PC-9 (cell line): ENCODE data around the gene RPS24. TPM values are rescaled to one million over a fixed set of nuclear protein-coding genes. Genes with fewer than 3 reads are reported as not detected.

Experiments
- Bru-seq: library from RNA; stranded (reverse); fragments of 400-500 nt; gene quantifications from one replicate; lab custom pipeline; 2021; lab: Mats Ljungman, UMichigan
- BruChase-seq, 2 experiments: library from RNA; stranded (reverse); fragments of 400-500 nt; gene quantifications; one replicate each; lab custom pipeline; 2021; lab: Mats Ljungman, UMichigan
- BruUV-seq: library from RNA; stranded (reverse); fragments of 400-500 nt; replicated peaks from 2 replicates; lab custom pipeline; 2021; lab: Mats Ljungman, UMichigan
- CTCF ChIA-PET: fragments of 300-600 bp; sonication (Branson Sonifier 250); formaldehyde crosslinking; loops from one replicate; lab custom pipeline; 2022; ENCODE audit warnings: antibody characterized with exemption; lab: Charles Lee
- POLR2A ChIA-PET: fragments of 300-600 bp; sonication (Branson Sonifier 250); formaldehyde crosslinking; loops from one replicate; lab custom pipeline; 2022; ENCODE audit warnings: antibody characterized with exemption; ENCODE audit not compliant: unreplicated experiment; lab: Charles Lee
- DNase-seq, 2 experiments: peaks; one replicate each; pipeline versions ENCODE4 v3.0.0 to v3.0.0-alpha.2; 2015 to 2022; ENCODE audit warnings: mixed read lengths in 1 of 2
- H2AFZ ChIP-seq: fragments of 200-600 bp; sonication (generic); 2 replicates; pipeline ENCODE4 v1.8.1; 2017; ENCODE audit warnings: antibody characterized with exemption
- H3F3A ChIP-seq: fragments of 200-600 bp; sonication (generic); 2 replicates; pipeline ENCODE4 v1.8.1; 2017; ENCODE audit warnings: antibody characterized with exemption, mild to moderate bottlenecking, low read depth; ENCODE audit not compliant: insufficient read depth
- H3K27ac ChIP-seq: fragments of 200-600 bp; sonication (generic); 2 replicates; pipeline ENCODE4 v1.6.1; 2016; ENCODE audit warnings: mixed run types
- H3K27me3 ChIP-seq: fragments of 200-600 bp; sonication (generic); 2 replicates; pipeline ENCODE4 v1.6.1; 2016; ENCODE audit warnings: low read depth, mixed run types; ENCODE audit not compliant: insufficient read depth
- H3K36me3 ChIP-seq: fragments of 200-600 bp; sonication (generic); 2 replicates; pipeline ENCODE4 v1.6.1; 2016; ENCODE audit warnings: low read depth, mixed run types
- H3K4me1 ChIP-seq: fragments of 200-600 bp; sonication (generic); replicated peaks from 2 replicates; pipeline ENCODE4 v1.6.1; 2016; ENCODE audit warnings: mixed run types; ENCODE audit not compliant: insufficient read depth
- H3K4me2 ChIP-seq: fragments of 200-600 bp; sonication (generic); 2 replicates; pipeline ENCODE4 v1.6.1; 2017; ENCODE audit warnings: mixed run types
- H3K4me3 ChIP-seq: fragments of 200-600 bp; sonication (generic); 2 replicates; pipeline ENCODE4 v1.6.1; 2016; ENCODE audit warnings: mixed run types
- H3K79me2 ChIP-seq: fragments of 200-600 bp; sonication (generic); 2 replicates; pipeline ENCODE4 v1.6.1; 2017; ENCODE audit warnings: low read depth, mixed run types
- H3K9me2 ChIP-seq: fragments of 200-600 bp; sonication (generic); 2 replicates; pipeline ENCODE4 v1.8.1; 2017; ENCODE audit warnings: mild to moderate bottlenecking; ENCODE audit not compliant: insufficient read depth
- H3K9me3 ChIP-seq: fragments of 200-600 bp; sonication (generic); 2 replicates; pipeline ENCODE4 v1.8.1; 2016; ENCODE audit warnings: low read depth; ENCODE audit not compliant: insufficient read depth
- H4K20me1 ChIP-seq: fragments of 200-600 bp; sonication (generic); 2 replicates; pipeline ENCODE4 v1.8.1; 2017; ENCODE audit not compliant: insufficient read depth
- CTCF ChIP-seq: fragments of 200-600 bp; sonication (generic); conservative IDR thresholded peaks from 2 replicates; pipeline ENCODE4 v1.6.1; 2017; ENCODE audit warnings: mixed run types, antibody characterized with exemption, mild to moderate bottlenecking, moderate library complexity
- EZH2 ChIP-seq: fragments of 200-600 bp; sonication (generic); IDR thresholded peaks from 2 replicates; pipeline ENCODE4 v1.8.0; 2017; ENCODE audit warnings: antibody characterized with exemption, low read depth
- intact Hi-C: fragments of 100-400 bp; cut with micrococcal nuclease; formaldehyde crosslinking; loops from one replicate; pipeline ENCODE4 v1.10.0; 2022; ENCODE audit not compliant: unreplicated experiment
- long read RNA-seq: library from polyadenylated mRNA; stranded (forward); transcript quantifications from one replicate; pipeline ENCODE4 v2.0.0, GENCODE V29; 2022
- total RNA-seq: library from RNA; stranded (reverse); gene quantifications from 2 replicates; pipeline ENCODE4 v1.2.3, GENCODE V29; 2021

Gene RPS24
- total RNA-seq, result 1,719 and 2,068 TPM in 2 replicates
- Bru-seq, nascent RNA, result percentile 98 among the genes with signal in this experiment
- BruChase-seq, experiment 1, labeled RNA remaining after a 2-hour chase, result percentile 97 among the genes with signal in this experiment
- percentile 96 among the genes with signal in this experiment for BruChase-seq, experiment 2, labeled RNA remaining after a 6-hour chase
- long read RNA-seq, transcript RPS24-211 (1 exons, 2,146 nt), result minor isoform, 10 of 719 reads
- long read RNA-seq, transcript RPS24-214 (5 exons, 634 nt), result major isoform, 593 of 719 reads
- long read RNA-seq, partial matches to known transcripts, result 113 of 719 reads
- long read RNA-seq, other reads (novel, unspliced or antisense), result 2 of 719 reads

DNA sequence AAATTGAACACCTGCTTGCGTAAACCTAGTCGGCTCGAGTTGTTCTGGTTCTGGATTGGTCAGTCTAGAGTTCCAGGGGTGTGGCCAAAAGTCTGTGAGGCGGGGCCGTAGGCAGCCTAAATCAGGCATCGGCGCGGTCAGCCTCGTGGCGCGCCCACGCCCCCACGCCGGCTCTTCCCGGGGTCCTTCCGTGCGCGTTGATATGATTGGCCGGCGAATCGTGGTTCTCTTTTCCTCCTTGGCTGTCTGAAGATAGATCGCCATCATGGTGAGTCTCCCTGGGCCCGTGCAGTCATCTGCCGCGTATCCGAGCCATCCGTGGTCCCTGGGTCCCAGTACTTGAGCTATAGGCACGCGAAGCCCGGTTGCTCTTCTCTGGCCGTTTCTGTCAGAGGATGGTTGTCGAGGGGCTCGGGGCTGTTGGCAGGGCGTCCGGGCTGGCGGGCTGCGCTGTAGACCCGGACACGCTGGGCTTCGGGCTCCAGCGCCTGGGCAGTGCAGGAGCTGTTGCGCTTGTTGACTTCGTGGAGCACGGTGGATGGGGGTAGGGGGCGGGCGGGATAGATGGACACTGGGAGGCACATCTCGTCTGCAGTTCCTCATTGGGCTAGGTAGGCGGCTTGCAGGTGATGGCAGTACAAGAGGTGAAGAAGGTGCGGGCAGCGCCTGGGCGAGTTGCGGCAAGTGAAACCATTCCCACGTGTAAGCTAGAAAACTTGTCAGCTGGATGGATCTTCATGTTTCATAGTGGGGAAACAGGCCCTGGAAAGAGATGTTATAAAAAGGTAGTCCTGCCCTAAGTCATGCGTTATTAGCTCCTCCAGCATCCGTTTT lies at the start of gene RPS24:
Gene RPS24, plus strand, starts transcription at position 227 of the 834 bp plus-strand sequence. Its CDS starts 39 bp downstream, at position 266.
- Histone ChIP-seq H3K27ac (peak within 1 kb of the TSS; percentile 80), H2AFZ (peak within 1 kb of the TSS; percentile 86), H3K27me3 (no peaks in the 10 kb centered on the region), H3K4me3 (peak within 1 kb of the TSS; percentile 86), H3K4me2 (peak within 1 kb of the TSS; percentile 95), H4K20me1 (peaks cover 44% of the 10 kb centered on the region), H3F3A (peaks cover 63% of the 10 kb centered on the region), H3K9me2 (no peaks in the 10 kb centered on the region), H3K9me3 (no peaks in the 10 kb centered on the region), H3K4me1 (peaks cover 43% of the 10 kb centered on the region), H3K79me2 (peaks cover 57% of the 10 kb centered on the region), H3K36me3 (peaks cover 45% of the 10 kb centered on the region)
- TF ChIP-seq CTCF, result peak; percentile 26; the same call in 1 of the 2 replicates
- no peak for TF ChIP-seq EZH2
- ChIA-PET POLR2A (interaction anchor here (0.6 kb wide), 1 partner anchor 280 kb away, joined by 3 read pairs; no protein-coding TSS in a partner anchor), CTCF (interaction anchor here (0.6 to 0.7 kb wide), 2 partner anchors 13 to 1130 kb away, joined by 3 to 4 read pairs; no protein-coding TSS in a partner anchor)
- intact Hi-C loops, result no loop called here
- DNase-seq, result peak; percentile 94 to 97
- BruUV-seq, result no TSS peak

DNA sequence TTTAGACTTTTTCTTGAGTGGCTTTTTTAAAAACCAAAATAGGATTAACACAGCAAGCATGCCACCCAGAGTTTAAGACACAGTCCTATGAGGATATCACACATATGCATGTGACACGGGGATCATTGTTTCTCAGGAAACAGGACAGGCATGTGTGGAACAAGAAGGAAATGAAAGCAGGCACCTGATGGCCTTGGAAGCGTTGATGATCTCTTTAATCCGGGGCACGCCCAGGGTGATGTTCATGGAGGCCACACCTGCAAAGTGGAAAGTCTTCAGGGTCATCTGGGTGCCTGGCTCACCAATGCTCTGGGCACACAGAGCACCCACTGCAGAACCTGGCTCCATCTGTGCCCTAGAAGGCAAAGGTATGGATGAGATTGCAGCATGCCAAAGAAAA lies 48.7 kb upstream of the RPS24 start:
- TF ChIP-seq CTCF (no peak), EZH2 (no peak)
- H3K9me3 ChIP-seq, result no peaks in the 10 kb centered on the region
- intact Hi-C loops, result no loop called here
- H3K4me1 ChIP-seq, result peaks cover 14% of the 10 kb centered on the region
- no peaks in the 10 kb centered on the region for H3K79me2 ChIP-seq
- H3K27ac ChIP-seq, result no peak overlapping the region
- H3K9me2 ChIP-seq, result no peaks in the 10 kb centered on the region
- peaks cover 80% of the 10 kb centered on the region for H3K36me3 ChIP-seq
- no peak overlapping the region for H3K4me3 ChIP-seq
- DNase-seq, result no peak
- no TSS peak for BruUV-seq
- no peak overlapping the region for H2AFZ ChIP-seq
- H3K27me3 ChIP-seq, result no peaks in the 10 kb centered on the region
- ChIA-PET CTCF (no interaction called here), POLR2A (no interaction called here)
- H3K4me2 ChIP-seq, result no peak overlapping the region
- H4K20me1 ChIP-seq, result no peaks in the 10 kb centered on the region
- H3F3A ChIP-seq, result peaks cover 15% of the 10 kb centered on the region; the same call in 1 of the 2 replicates

- H3K4me1 ChIP-seq, result peaks cover 14% of the 10 kb centered on the region
- H3K27me3 ChIP-seq, result no peaks in the 10 kb centered on the region
- peaks cover 77% of the 10 kb centered on the region for H3K36me3 ChIP-seq
- no peaks in the 10 kb centered on the region for H4K20me1 ChIP-seq
- ChIA-PET CTCF (interaction anchor here (0.7 kb wide), 1 partner anchor 29 kb away, joined by 4 read pairs; no protein-coding TSS in a partner anchor), POLR2A (no interaction called here)
- H2AFZ ChIP-seq, result no peak overlapping the region
- no peak for DNase-seq
- no peak overlapping the region for H3K4me3 ChIP-seq
- TF ChIP-seq EZH2, result no peak
- TF ChIP-seq CTCF, result no peak
- no peak overlapping the region for H3K4me2 ChIP-seq
- no TSS peak for BruUV-seq
- intact Hi-C loops, result no loop called here
- H3K79me2 ChIP-seq, result no peaks in the 10 kb centered on the region
- peaks cover 12% of the 10 kb centered on the region; the same call in 1 of the 2 replicates for H3F3A ChIP-seq
- no peaks in the 10 kb centered on the region for H3K9me3 ChIP-seq
- no peaks in the 10 kb centered on the region for H3K9me2 ChIP-seq
- no peak overlapping the region for H3K27ac ChIP-seq
Observed at GRCh38 chr10:77987671-77988255, 45.9 kb upstream of the RPS24 start.
